Adrenal gland (tissue), 5 donors: ENCODE results near the gene HBS1L.

Source experiments
- POLR2A ChIP-seq, 2 donors: fragments of 450-650 bp; IDR thresholded peaks; one replicate each; pipeline ENCODE4 v1.6.1; 2017; ENCODE audit warnings: antibody characterized with exemption in 2 of 2, mild to moderate bottlenecking in 2 of 2, moderate library complexity in 1 of 2
- TF ChIP-seq, protein P1 (sequence below), 6 experiments: fragments of 450-650 bp in 4 of 6; fragments of 200-600 bp in 2 of 6; sonication (generic) in 1 of 6; IDR thresholded peaks; 1 replicate in 5 of 6; 2 replicates in 1 of 6; pipeline versions ENCODE4 v1.5.1 to v1.8.0; 2016 to 2021; ENCODE audit warnings: antibody characterized with exemption in 6 of 6, mild to moderate bottlenecking in 2 of 6, moderate library complexity in 1 of 6
- donor health status: DM: no; HTN: no; CAD: no.

GRCh38 chr6:135063926-135064325 is 9.3 kb upstream of the HBS1L start:
- TF ChIP-seq, protein P1, sequence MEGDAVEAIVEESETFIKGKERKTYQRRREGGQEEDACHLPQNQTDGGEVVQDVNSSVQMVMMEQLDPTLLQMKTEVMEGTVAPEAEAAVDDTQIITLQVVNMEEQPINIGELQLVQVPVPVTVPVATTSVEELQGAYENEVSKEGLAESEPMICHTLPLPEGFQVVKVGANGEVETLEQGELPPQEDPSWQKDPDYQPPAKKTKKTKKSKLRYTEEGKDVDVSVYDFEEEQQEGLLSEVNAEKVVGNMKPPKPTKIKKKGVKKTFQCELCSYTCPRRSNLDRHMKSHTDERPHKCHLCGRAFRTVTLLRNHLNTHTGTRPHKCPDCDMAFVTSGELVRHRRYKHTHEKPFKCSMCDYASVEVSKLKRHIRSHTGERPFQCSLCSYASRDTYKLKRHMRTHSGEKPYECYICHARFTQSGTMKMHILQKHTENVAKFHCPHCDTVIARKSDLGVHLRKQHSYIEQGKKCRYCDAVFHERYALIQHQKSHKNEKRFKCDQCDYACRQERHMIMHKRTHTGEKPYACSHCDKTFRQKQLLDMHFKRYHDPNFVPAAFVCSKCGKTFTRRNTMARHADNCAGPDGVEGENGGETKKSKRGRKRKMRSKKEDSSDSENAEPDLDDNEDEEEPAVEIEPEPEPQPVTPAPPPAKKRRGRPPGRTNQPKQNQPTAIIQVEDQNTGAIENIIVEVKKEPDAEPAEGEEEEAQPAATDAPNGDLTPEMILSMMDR (IDR thresholded peaks at IDR 0.05): no peak
- TF ChIP-seq POLR2A (IDR thresholded peaks at IDR 0.05): no peak
